Cardiac muscle cell (in vitro differentiated cells and primary cell): ENCODE data around the gene CACNA2D3. TPM values are rescaled to one million over a fixed set of nuclear protein-coding genes. Genes with fewer than 3 reads are reported as not detected.

Source experiments
- DNase-seq, 2 donors: peaks; one replicate each; pipeline versions ENCODE4 v3.0.0 to v3.0.0-alpha.2; 2010 to 2017; ENCODE audit warnings: low read depth in 1 of 2, low spot score in 1 of 2
- H3K27ac ChIP-seq: fragments of 200-600 bp; sonication (generic); 2 replicates; pipeline ENCODE4 v1.5.1; 2016
- H3K27me3 ChIP-seq: fragments of 200-600 bp; sonication (generic); 2 replicates; pipeline ENCODE4 v1.6.0; 2016; ENCODE audit warnings: control low read depth
- H3K36me3 ChIP-seq: fragments of 200-600 bp; sonication (generic); 2 replicates; pipeline ENCODE4 v1.5.1; 2016; ENCODE audit warnings: control low read depth
- H3K4me1 ChIP-seq: fragments of 200-600 bp; sonication (generic); 2 replicates; pipeline ENCODE4 v1.8.1; 2017; ENCODE audit warnings: low read depth, mild to moderate bottlenecking, mixed run types
- H3K4me3 ChIP-seq: fragments of 200-600 bp; sonication (generic); 2 replicates; pipeline ENCODE4 v1.5.1; 2016; ENCODE audit warnings: mild to moderate bottlenecking
- H3K9me3 ChIP-seq: fragments of 200-600 bp; sonication (generic); 2 replicates; pipeline ENCODE4 v1.5.1; 2017; ENCODE audit warnings: low read depth, mild to moderate bottlenecking, control low read depth
- CTCF ChIP-seq: IDR thresholded peaks from 2 replicates; pipeline ENCODE4 v1.5.1; 2012; ENCODE audit warnings: low read depth, mild to moderate bottlenecking, low read length
- polyA plus RNA-seq: library from polyadenylated mRNA; unstranded; fragments of >200 nt; fragmentation: Nextera tagmentation; extraction: Ambion mirVana; gene quantifications from 2 replicates; pipeline ENCODE4 v1.2.1, GENCODE V29; 2016
- total RNA-seq: library from RNA; depleted of rRNA; stranded (reverse); fragments of >200 nt; gene quantifications from 2 replicates; pipeline ENCODE4 v1.2.3, GENCODE V29; 2016

The CACNA2D3 gene
- total and polyA plus RNA-seq, 2 experiments from 2014 or later: 0.45 to 0.59 TPM

- no peak overlapping the region for H3K27ac ChIP-seq
- no peak for TF ChIP-seq CTCF
- no peak overlapping the region for H3K4me3 ChIP-seq
- no peaks in the 10 kb centered on the region for H3K36me3 ChIP-seq
- no peaks in the 10 kb centered on the region for H3K9me3 ChIP-seq
- no peaks in the 10 kb centered on the region for H3K27me3 ChIP-seq
- peaks cover 12% of the 10 kb centered on the region for H3K4me1 ChIP-seq
- DNase-seq: no peak
Observed at GRCh38 chr3:54955941-54956340, 833.6 kb downstream of the CACNA2D3 start.

GRCh38 chr3:54957711-54958110, 835.4 kb downstream of the CACNA2D3 start:
- Histone ChIP-seq H3K9me3 (no peaks in the 10 kb centered on the region), H3K4me1 (peaks cover 12% of the 10 kb centered on the region), H3K27ac (no peak overlapping the region), H3K36me3 (no peaks in the 10 kb centered on the region), H3K27me3 (no peaks in the 10 kb centered on the region), H3K4me3 (no peak overlapping the region)
- TF ChIP-seq CTCF: no peak
- DNase-seq: no peak

GRCh38 chr3:54960082-54960481, 837.7 kb downstream of the CACNA2D3 start:
- H3K36me3 ChIP-seq: no peaks in the 10 kb centered on the region
- no peak overlapping the region for H3K27ac ChIP-seq
- no peaks in the 10 kb centered on the region for H3K9me3 ChIP-seq
- TF ChIP-seq CTCF: no peak
- H3K27me3 ChIP-seq: no peaks in the 10 kb centered on the region
- H3K4me1 ChIP-seq: peaks cover 3% of the 10 kb centered on the region
- H3K4me3 ChIP-seq: no peak overlapping the region
- DNase-seq: no peak

- Histone ChIP-seq H3K4me3 (no peak overlapping the region), H3K4me1 (peaks cover 3% of the 10 kb centered on the region), H3K27me3 (no peaks in the 10 kb centered on the region), H3K27ac (no peak overlapping the region), H3K36me3 (no peaks in the 10 kb centered on the region), H3K9me3 (no peaks in the 10 kb centered on the region)
- DNase-seq: no peak
- TF ChIP-seq CTCF: no peak
Observed at GRCh38 chr3:54960701-54961100, 838.3 kb downstream of the CACNA2D3 start.

- no peak for DNase-seq
Observed at GRCh38 chr3:54962200-54962599, 839.8 kb downstream of the CACNA2D3 start.

More at GRCh38 chr3:54962200-54962599, 839.8 kb downstream of the CACNA2D3 start:
- no peak overlapping the region for H3K4me3 ChIP-seq
- TF ChIP-seq CTCF: no peak
- peaks cover 3% of the 10 kb centered on the region for H3K4me1 ChIP-seq
- H3K9me3 ChIP-seq: no peaks in the 10 kb centered on the region
- H3K36me3 ChIP-seq: no peaks in the 10 kb centered on the region
- H3K27ac ChIP-seq: no peak overlapping the region
- H3K27me3 ChIP-seq: no peaks in the 10 kb centered on the region
